ENCODE results near the gene P2RY6.
"Not testable (repeated sequence)": the region's sequence is repeated elsewhere in the genome, so short reads cannot be mapped to it uniquely, and the experiment has no call there.

The P2RY6 gene

DNA sequence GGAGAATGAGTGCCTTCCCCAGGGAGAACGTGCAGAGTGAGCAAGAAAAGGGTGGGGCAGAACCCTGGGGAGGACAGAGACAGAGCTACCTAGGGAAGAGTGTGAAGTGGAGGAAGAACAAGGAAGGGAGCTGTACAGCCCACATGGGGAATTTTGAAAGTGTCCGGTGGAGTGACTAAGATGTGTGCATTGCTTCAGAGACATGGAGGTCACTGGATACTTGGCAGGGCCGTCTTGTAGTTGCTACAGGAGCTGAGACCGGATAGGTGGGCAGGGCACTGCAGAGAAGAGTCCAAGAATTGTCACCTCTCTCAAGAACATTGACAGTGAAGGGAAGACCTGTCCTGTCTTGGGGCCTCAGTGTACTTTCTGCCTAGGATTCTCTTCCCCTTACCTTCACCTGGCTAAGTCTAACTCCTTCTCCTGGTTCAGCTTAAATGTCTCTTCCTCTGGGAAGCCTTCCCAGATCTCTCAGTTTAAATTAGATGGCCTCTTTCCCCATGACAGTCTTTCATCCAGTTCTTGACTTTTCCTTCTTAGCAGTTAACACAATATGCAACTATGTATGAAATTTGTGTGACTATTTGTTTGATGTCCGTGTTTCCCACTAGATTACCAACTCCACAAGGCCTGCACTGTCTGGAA, 9.2 kb upstream of the P2RY6 start:
- intact Hi-C loops (cut with micrococcal nuclease): no loop called here
- no peak overlapping the region for H3K4me3 Mint-ChIP-seq
- H3K27ac Mint-ChIP-seq: no peak overlapping the region
- H3K9me3 Mint-ChIP-seq: no peaks in the 10 kb centered on the region
- H3K27me3 Mint-ChIP-seq: peaks cover 41% of the 10 kb centered on the region
- peaks cover 67% of the 10 kb centered on the region for H3K4me1 Mint-ChIP-seq (ENCODE audit: low read depth)
- no peaks in the 10 kb centered on the region for H3K36me3 Mint-ChIP-seq (ENCODE audit: low read depth)

DNA sequence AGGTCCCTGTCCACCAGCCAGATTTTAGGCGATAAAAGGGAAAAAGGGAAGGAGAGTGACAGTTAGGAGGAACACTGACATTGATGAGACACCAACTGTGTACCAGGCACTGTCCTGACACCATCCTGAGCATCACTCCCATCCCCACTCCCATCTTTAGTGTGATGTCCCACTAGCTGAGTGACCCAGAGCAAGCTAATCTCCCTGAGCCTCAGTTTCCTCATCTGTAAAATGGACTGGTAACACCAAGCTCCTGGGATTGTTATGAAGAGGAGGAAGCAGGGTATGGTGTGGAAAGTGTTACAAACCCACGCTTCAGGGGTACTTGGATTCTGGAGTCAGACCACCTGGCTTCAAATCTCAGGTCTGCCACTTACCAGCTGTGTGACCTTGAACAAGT, 8.5 kb upstream of the P2RY6 start:
- Mint-ChIP-seq H3K4me3 (no peak overlapping the region), H3K27ac (no peak overlapping the region), H3K4me1 (ENCODE audit: low read depth) (peaks cover 67% of the 10 kb centered on the region), H3K9me3 (no peaks in the 10 kb centered on the region), H3K27me3 (peaks cover 46% of the 10 kb centered on the region), H3K36me3 (ENCODE audit: low read depth) (no peaks in the 10 kb centered on the region)
- intact Hi-C loops (cut with micrococcal nuclease): no loop called here

DNA sequence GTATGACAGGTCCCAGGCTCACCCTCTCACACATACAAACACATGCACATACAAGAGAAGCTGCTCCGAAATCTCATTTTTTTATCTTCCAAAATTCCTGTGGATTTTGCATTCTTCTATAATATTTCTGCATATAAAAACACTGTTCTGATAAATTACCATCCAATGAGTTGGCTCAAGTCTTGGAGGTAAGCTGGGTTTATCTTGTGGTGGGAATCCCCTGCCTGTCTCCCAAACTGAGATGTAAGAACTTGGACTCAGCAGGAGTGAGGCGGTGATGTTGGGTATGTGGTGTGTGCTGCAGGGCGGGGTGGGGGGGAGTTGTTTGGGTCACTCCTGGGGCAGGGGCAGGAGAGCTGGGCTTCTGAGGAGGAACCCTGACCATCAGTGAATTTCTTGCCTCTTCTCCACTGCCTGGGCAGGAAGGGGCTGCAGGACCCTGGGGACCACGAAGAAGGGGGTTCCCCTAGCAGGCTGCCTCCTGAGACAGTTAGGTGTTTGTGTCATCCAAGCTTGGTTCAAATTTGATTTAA, 6.8 kb upstream of the P2RY6 start:
- H3K4me1 Mint-ChIP-seq (ENCODE audit: low read depth): peaks cover 67% of the 10 kb centered on the region
- peaks cover 46% of the 10 kb centered on the region for H3K27me3 Mint-ChIP-seq
- H3K9me3 Mint-ChIP-seq: no peaks in the 10 kb centered on the region
- no peak overlapping the region for H3K27ac Mint-ChIP-seq
- H3K4me3 Mint-ChIP-seq: no peak overlapping the region
- H3K36me3 Mint-ChIP-seq (ENCODE audit: low read depth): no peaks in the 10 kb centered on the region
- intact Hi-C loops (cut with micrococcal nuclease): no loop called here

- peak overlapping the region; percentile 63 for H3K27ac Mint-ChIP-seq
- peaks cover 74% of the 10 kb centered on the region for H3K4me1 Mint-ChIP-seq (ENCODE audit: low read depth)
- no peak overlapping the region for H3K4me3 Mint-ChIP-seq
- peaks cover 46% of the 10 kb centered on the region for H3K27me3 Mint-ChIP-seq
- H3K36me3 Mint-ChIP-seq (ENCODE audit: low read depth): no peaks in the 10 kb centered on the region
- intact Hi-C loops (cut with micrococcal nuclease): no loop called here
- H3K9me3 Mint-ChIP-seq: no peaks in the 10 kb centered on the region
Observed at GRCh38 chr11:73265853-73266645, 6.1 kb upstream of the P2RY6 start.

DNA sequence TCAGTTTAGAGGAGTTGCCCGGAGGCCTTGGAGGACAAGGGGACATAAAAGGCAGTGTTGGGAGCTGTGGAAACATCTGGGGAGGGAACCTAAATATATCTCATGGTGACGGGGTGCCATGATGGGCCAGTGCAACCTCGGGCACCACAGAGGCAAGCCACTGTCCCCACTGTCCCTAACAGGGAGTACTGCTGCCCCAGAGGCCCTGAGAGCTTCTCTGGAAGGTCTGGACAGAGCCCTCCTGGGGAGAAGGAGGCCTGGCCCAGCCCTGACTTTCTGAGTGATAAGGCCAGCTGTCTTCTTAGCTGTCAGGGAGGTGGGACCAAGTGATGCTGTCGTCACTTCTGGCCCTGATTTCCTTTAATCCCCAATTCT, 5.5 kb upstream of the P2RY6 start:
- Mint-ChIP-seq H3K4me3 (no peak overlapping the region), H3K4me1 (ENCODE audit: low read depth) (peaks cover 80% of the 10 kb centered on the region), H3K36me3 (ENCODE audit: low read depth) (no peaks in the 10 kb centered on the region), H3K27me3 (peaks cover 46% of the 10 kb centered on the region), H3K9me3 (no peaks in the 10 kb centered on the region), H3K27ac (peak overlapping the region; percentile 63)
- intact Hi-C loops (cut with micrococcal nuclease): no loop called here

- H3K4me3 Mint-ChIP-seq: no peak overlapping the region
- peaks cover 2% of the 10 kb centered on the region for H3K36me3 Mint-ChIP-seq (ENCODE audit: low read depth)
- peaks cover 87% of the 10 kb centered on the region for H3K4me1 Mint-ChIP-seq (ENCODE audit: low read depth)
- intact Hi-C loops (cut with micrococcal nuclease): no loop called here
- no peaks in the 10 kb centered on the region for H3K9me3 Mint-ChIP-seq
- peaks cover 46% of the 10 kb centered on the region for H3K27me3 Mint-ChIP-seq
- peak overlapping the region; percentile 63 for H3K27ac Mint-ChIP-seq
Observed at GRCh38 chr11:73267122-73267846, 4.9 kb upstream of the P2RY6 start.

DNA sequence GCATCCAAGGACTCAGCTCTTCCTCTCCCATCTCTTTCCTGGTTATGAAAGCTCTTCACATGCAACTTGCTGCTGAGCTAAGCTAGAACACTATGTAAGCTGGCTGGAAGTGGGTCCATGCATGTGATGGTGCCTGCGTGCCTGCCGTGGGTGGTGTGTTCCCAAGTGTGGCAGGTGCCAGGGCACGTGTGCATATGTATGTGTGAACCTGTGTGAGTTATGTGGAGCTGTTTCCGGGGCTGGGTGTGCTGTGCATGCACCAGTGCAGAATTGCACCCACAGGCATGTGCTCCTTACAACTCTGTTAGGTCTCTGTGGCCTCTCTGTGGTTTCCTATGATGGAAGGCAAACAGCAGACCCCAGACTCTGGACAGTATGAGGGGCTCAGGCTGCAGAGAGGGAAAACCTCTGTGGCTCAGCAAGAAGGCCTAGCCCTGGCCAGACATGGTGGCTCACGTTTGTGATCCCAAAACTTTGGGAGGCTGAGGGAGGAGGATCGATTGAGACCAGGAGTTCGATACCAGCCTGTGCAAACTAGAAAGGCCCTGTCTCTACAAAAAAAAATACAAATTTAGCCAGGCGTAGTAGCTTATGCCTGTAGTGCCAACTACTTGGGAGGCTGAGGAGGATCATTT, 4.1 kb upstream of the P2RY6 start:
- Mint-ChIP-seq H3K9me3 (no peaks in the 10 kb centered on the region), H3K36me3 (ENCODE audit: low read depth) (peaks cover 9% of the 10 kb centered on the region), H3K27ac (peak overlapping the region; percentile 91), H3K4me1 (ENCODE audit: low read depth) (peaks cover 87% of the 10 kb centered on the region), H3K4me3 (no peak overlapping the region), H3K27me3 (peaks cover 43% of the 10 kb centered on the region)
- intact Hi-C loops (cut with micrococcal nuclease): no loop called here

DNA sequence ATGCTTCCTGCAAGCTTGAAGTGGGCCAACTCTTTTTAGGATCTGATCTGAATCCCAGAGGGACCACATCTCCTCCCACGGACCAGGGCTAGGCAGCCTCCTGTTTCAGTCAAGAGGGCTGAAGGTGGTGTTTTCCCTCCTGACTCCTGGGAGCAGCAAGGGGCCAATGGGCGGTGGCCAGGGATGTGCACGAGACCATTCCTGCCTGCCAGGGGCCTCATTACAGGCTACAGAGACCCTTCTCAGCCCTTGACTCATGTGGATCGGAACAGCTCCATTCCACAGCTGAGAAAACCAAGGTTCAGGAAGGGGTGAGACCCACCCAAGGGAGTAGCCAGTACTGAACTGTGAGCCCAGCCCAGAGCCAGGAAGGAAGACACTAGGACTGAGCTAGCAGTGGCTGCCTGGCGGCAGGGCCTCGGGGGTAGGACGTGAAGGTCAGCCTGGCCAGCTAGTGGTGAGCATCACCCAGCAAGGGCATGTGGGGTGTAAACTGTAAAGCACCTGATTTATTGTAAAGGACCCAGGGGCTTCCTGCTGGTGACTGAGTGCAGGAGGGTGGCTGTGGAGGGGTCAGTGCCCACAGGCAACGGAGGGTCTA, 3.4 kb upstream of the P2RY6 start:
- no peak overlapping the region for H3K4me3 Mint-ChIP-seq
- intact Hi-C loops (cut with micrococcal nuclease): no loop called here
- H3K4me1 Mint-ChIP-seq (ENCODE audit: low read depth): peaks cover 86% of the 10 kb centered on the region
- H3K9me3 Mint-ChIP-seq: no peaks in the 10 kb centered on the region
- H3K36me3 Mint-ChIP-seq (ENCODE audit: low read depth): peaks cover 17% of the 10 kb centered on the region
- peak overlapping the region; percentile 91 for H3K27ac Mint-ChIP-seq
- peaks cover 36% of the 10 kb centered on the region for H3K27me3 Mint-ChIP-seq

DNA sequence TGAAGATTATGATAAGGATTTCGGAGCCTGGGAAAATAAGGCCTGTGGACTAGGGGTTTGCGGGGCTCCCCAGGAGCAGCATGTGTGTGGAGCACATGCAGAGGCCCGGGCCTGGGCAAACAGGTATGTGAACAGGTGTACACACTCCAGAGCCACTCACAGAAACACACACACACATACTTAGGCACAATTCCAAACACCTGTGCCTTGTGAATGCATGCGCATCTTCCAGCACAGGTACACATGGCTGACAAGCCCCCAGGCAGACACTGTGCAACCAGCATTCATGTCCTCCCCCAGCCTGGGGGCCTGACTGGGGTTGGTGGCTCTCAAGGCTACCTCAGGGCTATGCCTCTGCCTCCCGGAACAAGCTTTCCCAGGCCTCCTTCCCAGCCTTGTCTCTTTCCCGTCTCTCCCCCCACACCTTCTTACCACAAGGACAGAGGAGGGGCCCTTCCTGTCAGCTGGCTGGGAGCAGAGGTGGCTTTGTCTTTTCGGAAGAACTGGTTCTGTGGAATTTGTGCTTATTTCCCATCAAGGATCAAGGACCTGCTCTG, 2.6 kb upstream of the P2RY6 start:
- peaks cover 34% of the 10 kb centered on the region for H3K27me3 Mint-ChIP-seq
- H3K27ac Mint-ChIP-seq: peak overlapping the region; percentile 91
- intact Hi-C loops (cut with micrococcal nuclease): loop anchor here (2.0 kb wide), 1 partner anchor 19 kb away; no protein-coding TSS in a partner anchor
- H3K9me3 Mint-ChIP-seq: no peaks in the 10 kb centered on the region
- peaks cover 89% of the 10 kb centered on the region for H3K4me1 Mint-ChIP-seq (ENCODE audit: low read depth)
- H3K4me3 Mint-ChIP-seq: peak overlapping the region; percentile 50
- H3K36me3 Mint-ChIP-seq (ENCODE audit: low read depth): peaks cover 23% of the 10 kb centered on the region

GRCh38 chr11:73270016-73270854, 1.9 kb upstream of the P2RY6 start:
- no peaks in the 10 kb centered on the region for H3K9me3 Mint-ChIP-seq
- peaks cover 27% of the 10 kb centered on the region for H3K27me3 Mint-ChIP-seq
- peaks cover 30% of the 10 kb centered on the region for H3K36me3 Mint-ChIP-seq (ENCODE audit: low read depth)
- H3K4me1 Mint-ChIP-seq (ENCODE audit: low read depth): peaks cover 90% of the 10 kb centered on the region
- H3K4me3 Mint-ChIP-seq: peak overlapping the region; percentile 50
- intact Hi-C loops (cut with micrococcal nuclease): loop anchor here (2.0 kb wide), 1 partner anchor 19 kb away; no protein-coding TSS in a partner anchor
- H3K27ac Mint-ChIP-seq: peak overlapping the region; percentile 91

DNA sequence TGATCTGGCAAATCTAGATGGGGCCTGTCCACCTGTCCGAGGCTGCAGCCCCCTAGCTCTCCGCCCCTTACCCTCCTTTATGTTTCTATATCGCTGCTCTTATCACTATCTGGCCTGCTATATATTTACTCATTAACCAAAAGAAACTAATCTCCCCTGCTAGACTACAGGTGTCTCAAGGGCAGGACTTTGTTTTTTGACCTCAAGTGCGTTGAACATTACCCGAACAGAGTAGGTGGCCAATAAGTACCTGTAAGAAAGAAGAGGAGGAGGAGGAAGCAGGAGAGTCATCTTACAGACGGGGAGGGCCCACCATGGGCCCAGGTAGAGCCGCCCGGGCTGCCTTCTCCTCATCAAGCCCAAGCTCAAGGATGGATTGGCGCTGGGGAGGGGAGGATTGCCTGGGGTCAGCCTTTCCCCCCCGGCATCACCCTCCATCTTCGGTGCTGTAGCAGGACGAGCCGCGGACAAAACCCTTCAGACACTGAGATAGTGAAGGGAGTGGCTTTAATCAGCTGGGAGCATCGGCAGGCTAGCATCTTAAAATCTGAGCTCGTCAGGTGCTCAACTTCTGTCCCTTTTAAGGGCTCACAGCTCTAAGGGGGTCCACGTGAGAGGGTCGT, 1.2 kb upstream of the P2RY6 start:
- peaks cover 19% of the 10 kb centered on the region for H3K27me3 Mint-ChIP-seq
- H3K4me3 Mint-ChIP-seq: no peak overlapping the region
- peak overlapping the region; percentile 91 for H3K27ac Mint-ChIP-seq
- intact Hi-C loops (cut with micrococcal nuclease): loop anchor here (2.0 kb wide), 1 partner anchor 18 kb away; no protein-coding TSS in a partner anchor
- peaks cover 95% of the 10 kb centered on the region for H3K4me1 Mint-ChIP-seq (ENCODE audit: low read depth)
- no peaks in the 10 kb centered on the region for H3K9me3 Mint-ChIP-seq
- H3K36me3 Mint-ChIP-seq (ENCODE audit: low read depth): peaks cover 37% of the 10 kb centered on the region

GRCh38 chr11:73271478-73271865, 666 bp upstream of the P2RY6 start:
- H3K9me3 Mint-ChIP-seq: not testable (repeated sequence)
- intact Hi-C loops (cut with micrococcal nuclease): loop anchor here (2.0 kb wide), 1 partner anchor 17 kb away; no protein-coding TSS in a partner anchor
- H3K27me3 Mint-ChIP-seq: peaks cover 17% of the 10 kb centered on the region
- H3K36me3 Mint-ChIP-seq (ENCODE audit: low read depth): peaks cover 42% of the 10 kb centered on the region
- H3K4me3 Mint-ChIP-seq: peak overlapping the region; percentile 86
- H3K27ac Mint-ChIP-seq: peak overlapping the region; percentile 91
- H3K4me1 Mint-ChIP-seq (ENCODE audit: low read depth): peaks cover 95% of the 10 kb centered on the region
